Stimulated activated memory B cell treated with anti-CD40 and anti-IgM and Interleukin-4, amounts not matched to agents 10 μg/mL and 1 μg/mL and 100 μg/mL, for 72 hours (primary cell): ENCODE results near the gene NOXA1.
A peak's percentile ranks its signal among the peaks of the same experiment; 100 is the strongest.
"Not testable (repeated sequence)": the region's sequence is repeated elsewhere in the genome, so short reads cannot be mapped to it uniquely, and the experiment has no call there.

ENCODE experiments used
- ATAC-seq: fragments of 150-1000 bp; cut with Tn5 transposase; 2 replicates; pipeline ENCODE4 v1.10.0; 2021
- H3K27ac Mint-ChIP-seq: one replicate; pipeline ENCODE4 v1.8.0; 2022; ENCODE audit warnings: mild to moderate bottlenecking, mixed read lengths
- H3K27me3 Mint-ChIP-seq: one replicate; pipeline ENCODE4 v1.8.0; 2022; ENCODE audit warnings: mixed read lengths
- H3K36me3 Mint-ChIP-seq: one replicate; pipeline ENCODE4 v1.8.0; 2022; ENCODE audit warnings: mixed read lengths
- H3K4me1 Mint-ChIP-seq: one replicate; pipeline ENCODE4 v1.8.0; 2022; ENCODE audit warnings: mixed read lengths
- H3K4me3 Mint-ChIP-seq: one replicate; pipeline ENCODE4 v1.8.0; 2022; ENCODE audit warnings: mild to moderate bottlenecking, moderate library complexity, mixed read lengths
- H3K9me3 Mint-ChIP-seq: one replicate; pipeline ENCODE4 v1.8.0; 2022; ENCODE audit warnings: mixed read lengths

NOXA1 gene

GRCh38 chr9:137408651-137409405, 14.4 kb upstream of the NOXA1 start:
- H3K9me3 Mint-ChIP-seq = no peaks in the 10 kb centered on the region
- peaks cover 48% of the 10 kb centered on the region for H3K4me1 Mint-ChIP-seq
- H3K36me3 Mint-ChIP-seq = no peaks in the 10 kb centered on the region
- no peak overlapping the region for H3K27ac Mint-ChIP-seq
- no peak overlapping the region for H3K4me3 Mint-ChIP-seq
- no peak for ATAC-seq
- peaks cover 23% of the 10 kb centered on the region for H3K27me3 Mint-ChIP-seq

GRCh38 chr9:137409515-137409914, 13.7 kb upstream of the NOXA1 start:
- no peaks in the 10 kb centered on the region for H3K9me3 Mint-ChIP-seq
- no peak for ATAC-seq
- H3K4me1 Mint-ChIP-seq = peaks cover 54% of the 10 kb centered on the region
- no peak overlapping the region for H3K27ac Mint-ChIP-seq
- H3K27me3 Mint-ChIP-seq = peaks cover 23% of the 10 kb centered on the region
- no peaks in the 10 kb centered on the region for H3K36me3 Mint-ChIP-seq
- H3K4me3 Mint-ChIP-seq = no peak overlapping the region

- not testable (repeated sequence) for ATAC-seq, H3K4me3 Mint-ChIP-seq, H3K27ac Mint-ChIP-seq, H3K36me3 Mint-ChIP-seq, H3K9me3 Mint-ChIP-seq
- peaks cover 23% of the 10 kb centered on the region for H3K27me3 Mint-ChIP-seq
- H3K4me1 Mint-ChIP-seq = peaks cover 55% of the 10 kb centered on the region
Measured at GRCh38 chr9:137410236-137410890, 12.8 kb upstream of the NOXA1 start.

- Mint-ChIP-seq H3K27ac (no peak overlapping the region), H3K4me3 (no peak overlapping the region), H3K36me3 (no peaks in the 10 kb centered on the region), H3K4me1 (peaks cover 51% of the 10 kb centered on the region), H3K27me3 (peaks cover 20% of the 10 kb centered on the region), H3K9me3 (no peaks in the 10 kb centered on the region)
- ATAC-seq = no peak
Measured at GRCh38 chr9:137410891-137411249, 12.3 kb upstream of the NOXA1 start.

GRCh38 chr9:137411260-137411644, 11.9 kb upstream of the NOXA1 start:
- Mint-ChIP-seq H3K9me3 (no peaks in the 10 kb centered on the region), H3K27ac (no peak overlapping the region), H3K36me3 (no peaks in the 10 kb centered on the region), H3K4me3 (peak overlapping the region; percentile 18), H3K27me3 (peaks cover 16% of the 10 kb centered on the region), H3K4me1 (peaks cover 47% of the 10 kb centered on the region)
- ATAC-seq = no peak

- ATAC-seq = peak; percentile 55
- no peaks in the 10 kb centered on the region for H3K9me3 Mint-ChIP-seq
- H3K27me3 Mint-ChIP-seq = peaks cover 15% of the 10 kb centered on the region
- H3K36me3 Mint-ChIP-seq = no peaks in the 10 kb centered on the region
- H3K27ac Mint-ChIP-seq = no peak overlapping the region
- peaks cover 45% of the 10 kb centered on the region for H3K4me1 Mint-ChIP-seq
- H3K4me3 Mint-ChIP-seq = peak overlapping the region; percentile 52
Measured at GRCh38 chr9:137411645-137412380, 11.4 kb upstream of the NOXA1 start.

- Mint-ChIP-seq H3K4me3 (no peak overlapping the region), H3K27ac (no peak overlapping the region), H3K9me3 (no peaks in the 10 kb centered on the region), H3K4me1 (peaks cover 45% of the 10 kb centered on the region), H3K27me3 (peaks cover 10% of the 10 kb centered on the region), H3K36me3 (no peaks in the 10 kb centered on the region)
- no peak for ATAC-seq
Measured at GRCh38 chr9:137412431-137412830, 10.8 kb upstream of the NOXA1 start.

- no peak for ATAC-seq
- no peaks in the 10 kb centered on the region for H3K36me3 Mint-ChIP-seq
- no peaks in the 10 kb centered on the region for H3K9me3 Mint-ChIP-seq
- H3K4me3 Mint-ChIP-seq = no peak overlapping the region
- peaks cover 32% of the 10 kb centered on the region for H3K4me1 Mint-ChIP-seq
- no peak overlapping the region for H3K27ac Mint-ChIP-seq
- no peaks in the 10 kb centered on the region for H3K27me3 Mint-ChIP-seq
Measured at GRCh38 chr9:137415451-137415850, 7.7 kb upstream of the NOXA1 start.

DNA sequence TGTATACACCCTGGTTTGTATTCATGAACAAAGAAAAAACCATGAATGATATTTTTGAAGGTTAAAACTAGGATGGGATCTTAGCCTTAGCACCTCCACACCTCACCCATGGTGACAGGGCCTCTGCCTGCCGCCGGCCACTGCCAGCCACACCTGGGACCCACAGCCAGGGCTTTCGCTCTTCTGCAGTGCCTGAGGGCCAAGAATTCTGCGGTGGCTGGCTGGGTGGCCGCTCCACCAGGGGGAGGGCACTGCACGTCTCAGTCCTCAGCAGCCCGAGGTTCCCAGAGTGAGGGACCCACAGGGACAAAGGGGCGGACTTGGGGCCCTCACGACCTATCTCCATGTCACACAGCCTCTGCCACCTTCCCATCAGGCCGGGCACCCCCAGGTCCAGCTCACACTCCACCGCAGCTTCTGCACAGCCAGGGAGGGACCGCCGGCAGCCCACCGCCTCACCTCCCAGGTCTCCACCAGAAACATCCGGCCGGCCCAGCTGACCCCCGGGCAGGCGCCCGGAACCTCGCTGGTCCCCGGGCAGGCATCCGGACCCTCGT, 7.1 kb upstream of the NOXA1 start:
- no peak overlapping the region for H3K27ac Mint-ChIP-seq
- no peak overlapping the region for H3K4me3 Mint-ChIP-seq
- no peaks in the 10 kb centered on the region for H3K9me3 Mint-ChIP-seq
- peaks cover 32% of the 10 kb centered on the region for H3K4me1 Mint-ChIP-seq
- no peak for ATAC-seq
- H3K36me3 Mint-ChIP-seq = no peaks in the 10 kb centered on the region
- H3K27me3 Mint-ChIP-seq = no peaks in the 10 kb centered on the region

GRCh38 chr9:137416563-137417151, 6.5 kb upstream of the NOXA1 start:
- Mint-ChIP-seq H3K9me3 (no peaks in the 10 kb centered on the region), H3K4me1 (peaks cover 26% of the 10 kb centered on the region), H3K4me3 (no peak overlapping the region), H3K36me3 (no peaks in the 10 kb centered on the region), H3K27ac (no peak overlapping the region), H3K27me3 (no peaks in the 10 kb centered on the region)
- ATAC-seq = peak; percentile 16

DNA sequence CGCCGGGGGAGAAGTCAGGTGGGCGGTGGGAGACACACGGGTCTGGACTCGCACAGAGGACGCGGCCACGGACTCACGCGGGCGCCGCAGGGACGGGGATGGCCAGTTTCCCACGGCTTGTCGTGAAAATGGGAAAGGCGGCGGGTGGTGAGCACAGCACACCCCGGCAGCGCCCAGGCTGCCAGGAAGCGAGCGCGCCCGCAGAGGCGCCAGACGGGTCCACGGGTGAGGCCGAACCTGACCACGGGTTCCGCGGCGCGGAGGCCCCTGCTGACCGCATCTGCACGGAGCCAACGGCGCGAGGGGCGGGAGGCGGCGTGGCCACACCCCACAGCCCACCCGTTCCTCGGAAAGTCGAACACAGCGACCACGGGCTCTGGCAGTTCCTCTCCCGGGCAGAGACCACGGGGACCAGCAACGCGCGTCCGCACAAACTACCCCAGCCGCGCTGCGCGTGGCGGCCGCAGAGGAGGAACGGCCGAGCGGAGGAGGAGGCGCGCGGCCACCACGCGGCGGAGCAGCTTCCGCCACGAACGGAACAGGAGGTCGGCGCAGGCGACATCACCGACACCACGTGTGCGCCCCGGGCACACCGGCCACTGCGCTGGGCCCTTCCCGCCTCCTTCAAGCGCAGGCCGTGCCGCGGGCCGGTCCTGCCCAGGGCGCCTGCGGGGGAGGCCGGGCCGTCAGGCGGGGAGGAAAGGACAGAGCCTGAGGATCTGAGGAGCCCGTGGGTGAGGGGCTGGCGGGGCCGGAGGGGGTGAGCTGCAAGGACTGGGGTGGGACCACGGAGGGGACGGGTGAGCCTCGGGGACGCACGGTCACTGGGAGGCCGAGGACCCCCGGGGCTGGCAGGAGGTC, 5.8 kb upstream of the NOXA1 start:
- Mint-ChIP-seq H3K27ac (no peak overlapping the region), H3K4me3 (peak overlapping the region; percentile 58), H3K9me3 (no peaks in the 10 kb centered on the region), H3K36me3 (no peaks in the 10 kb centered on the region), H3K27me3 (no peaks in the 10 kb centered on the region), H3K4me1 (peaks cover 22% of the 10 kb centered on the region)
- peak; percentile 67 for ATAC-seq

GRCh38 chr9:137421838-137422603, 1.2 kb upstream of the NOXA1 start:
- Mint-ChIP-seq H3K9me3 (no peaks in the 10 kb centered on the region), H3K4me3 (peak overlapping the region; percentile 82), H3K4me1 (peaks cover 12% of the 10 kb centered on the region), H3K27me3 (no peaks in the 10 kb centered on the region), H3K36me3 (no peaks in the 10 kb centered on the region), H3K27ac (peak overlapping the region; percentile 63)
- no peak for ATAC-seq

GRCh38 chr9:137423514-137424291, 510 bp downstream of the NOXA1 start:
- Mint-ChIP-seq H3K27me3 (no peaks in the 10 kb centered on the region), H3K4me1 (peaks cover 14% of the 10 kb centered on the region)
- ATAC-seq = peak; percentile 61

More at GRCh38 chr9:137423514-137424291, 510 bp downstream of the NOXA1 start:
- Mint-ChIP-seq H3K27ac (peak overlapping the region; percentile 54), H3K4me3 (peak overlapping the region; percentile 48), H3K9me3 (no peaks in the 10 kb centered on the region), H3K36me3 (no peaks in the 10 kb centered on the region)
